ENCODE measurements around the gene CEP170.
"Not testable (repeated sequence)": the region's sequence is repeated elsewhere in the genome, so short reads cannot be mapped to it uniquely, and the experiment has no call there.

DNA sequence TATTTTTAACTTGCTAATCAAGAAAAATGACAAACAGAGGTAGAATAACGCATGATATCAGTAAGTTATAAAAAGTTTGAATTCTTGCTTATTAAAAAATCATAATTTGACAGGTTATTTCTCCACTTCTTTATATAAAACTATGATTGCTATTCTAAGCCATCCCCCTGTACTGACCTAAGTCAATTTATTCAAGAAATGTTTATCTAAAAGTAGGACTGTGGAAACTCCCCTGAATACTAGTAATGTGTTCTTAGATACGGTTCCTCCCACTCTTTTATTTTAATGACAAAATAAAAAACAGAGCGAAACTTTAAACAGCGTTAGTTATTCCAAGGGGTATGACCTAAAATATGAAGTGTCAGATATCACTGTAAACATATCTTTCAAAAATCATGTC, 51.9 kb downstream of the CEP170 start:
- not testable (repeated sequence) for TF ChIP-seq CTCF (IDR thresholded peaks at IDR 0.05); ZFX (IDR thresholded peaks at IDR 0.05; ENCODE audit: borderline replicate concordance)
